Caco-2 (cell line): ENCODE data around the gene CGNL1. TPM values are rescaled to one million over a fixed set of nuclear protein-coding genes. Genes with fewer than 3 reads are reported as not detected.

ENCODE experiments used
- BruUV-seq: library from RNA; stranded (reverse); fragments of 400-500 nt; replicated peaks from 2 replicates; lab custom pipeline; 2021; lab: Mats Ljungman, UMichigan
- CTCF ChIA-PET: fragments of 300-600 bp; sonication (Branson Sonifier 250); formaldehyde crosslinking; loops from one replicate; lab custom pipeline; 2022; ENCODE audit warnings: antibody characterized with exemption; lab: Charles Lee
- POLR2A ChIA-PET: fragments of 300-600 bp; sonication (Branson Sonifier 250); formaldehyde crosslinking; loops from one replicate; lab custom pipeline; 2022; ENCODE audit warnings: antibody characterized with exemption; lab: Charles Lee
- DNase-seq, 2 experiments: peaks; one replicate each; pipeline versions ENCODE4 v3.0.0 to v3.0.0-alpha.2; 2020 to 2022
- H3K27me3 ChIP-seq: replicated peaks from 2 replicates; pipeline ENCODE4 v1.6.0; 2011; ENCODE audit warnings: low read length; ENCODE audit not compliant: control insufficient read depth, insufficient read depth
- H3K36me3 ChIP-seq: 2 replicates; pipeline ENCODE4 v1.5.1; 2011; ENCODE audit warnings: low read length; ENCODE audit not compliant: control insufficient read depth, insufficient read depth
- H3K4me1 ChIP-seq: fragments of 250-450 bp; sonication (Bioruptor Pico); 2 replicates; pipeline ENCODE4 v1.5.1; 2020; ENCODE audit warnings: mild to moderate bottlenecking
- H3K4me3 ChIP-seq: 2 replicates; pipeline ENCODE4 v1.5.1; 2011; ENCODE audit warnings: low read depth, mild to moderate bottlenecking, control low read depth, low read length
- H3K9me3 ChIP-seq: fragments of 250-450 bp; sonication (Bioruptor Pico); 2 replicates; pipeline ENCODE4 v1.5.1; 2020; ENCODE audit warnings: mild to moderate bottlenecking, moderate library complexity
- H3K27ac Mint-ChIP-seq: one replicate; pipeline ENCODE4 v1.8.0; 2022; ENCODE audit warnings: mixed read lengths; ENCODE audit not compliant: unreplicated experiment
- H3K27me3 Mint-ChIP-seq: one replicate; pipeline ENCODE4 v1.8.0; 2022; ENCODE audit warnings: mixed read lengths; ENCODE audit not compliant: insufficient read depth, unreplicated experiment
- H3K36me3 Mint-ChIP-seq: one replicate; pipeline ENCODE4 v1.8.0; 2022; ENCODE audit warnings: mild to moderate bottlenecking, mixed read lengths; ENCODE audit not compliant: insufficient read depth, unreplicated experiment
- H3K4me1 Mint-ChIP-seq: one replicate; pipeline ENCODE4 v1.8.0; 2022; ENCODE audit warnings: low read depth, mixed read lengths; ENCODE audit not compliant: unreplicated experiment
- H3K4me3 Mint-ChIP-seq: one replicate; pipeline ENCODE4 v1.8.0; 2022; ENCODE audit warnings: mild to moderate bottlenecking, moderate library complexity, mixed read lengths; ENCODE audit not compliant: unreplicated experiment
- H3K9me3 Mint-ChIP-seq: one replicate; pipeline ENCODE4 v1.8.0; 2022; ENCODE audit warnings: mixed read lengths; ENCODE audit not compliant: unreplicated experiment
- intact Hi-C: fragments of 100-400 bp; cut with micrococcal nuclease; formaldehyde crosslinking; loops from one replicate; pipeline ENCODE4 v1.10.0; 2022; ENCODE audit not compliant: unreplicated experiment
- total RNA-seq: library from RNA; stranded (reverse); gene quantifications from 2 replicates; pipeline ENCODE4 v1.2.3, GENCODE V29; 2022
- TF ChIP-seq, protein P1 (sequence below), 2 experiments: fragments of 200-600 bp in 1 of 2; IDR thresholded peaks; 1 replicate in 1 of 2; 2 replicates in 1 of 2; pipeline versions ENCODE4 v1.5.1 to v1.8.0; 2011 to 2022; ENCODE audit warnings: antibody characterized with exemption in 1 of 2, control low read depth in 1 of 2, inconsistent platforms in 1 of 2, low read depth in 1 of 2, low read length in 1 of 2, mild to moderate bottlenecking in 1 of 2, moderate library complexity in 1 of 2; ENCODE audit not compliant: insufficient read depth in 1 of 2, severe bottlenecking in 1 of 2, unreplicated experiment in 1 of 2

CGNL1 gene
- total RNA-seq, 1 experiment from 2014 or later, result 8.3 TPM

DNA sequence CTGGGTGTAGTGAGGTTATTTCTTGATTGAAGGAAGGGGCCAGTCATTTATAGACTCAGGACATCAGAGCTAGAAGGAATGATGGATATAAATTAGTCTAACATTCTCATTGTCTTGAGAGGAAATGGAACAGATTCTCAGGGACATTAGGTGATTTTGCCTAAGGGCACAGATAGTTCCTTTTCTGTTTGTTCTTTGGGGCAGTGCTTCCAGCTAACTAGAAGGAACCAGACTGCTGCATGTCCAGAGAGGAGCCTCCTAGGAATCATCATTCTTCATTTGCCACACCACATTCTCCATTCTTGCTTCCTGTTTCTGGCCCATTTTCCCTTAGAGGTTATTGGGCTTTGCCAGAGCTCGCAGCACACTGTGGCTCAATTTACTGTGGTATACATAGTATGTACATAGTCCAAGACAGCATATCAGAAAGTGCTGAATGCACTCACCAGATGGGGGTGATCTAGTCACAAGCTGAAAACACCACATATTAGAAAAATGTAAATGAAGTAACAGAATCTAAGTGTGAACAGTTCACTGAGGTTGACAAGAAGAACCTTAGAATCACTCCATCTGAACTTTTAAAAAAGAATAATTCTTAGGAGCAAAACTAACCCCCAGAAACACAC lies 152.7 kb downstream of the CGNL1 start:
- intact Hi-C loops, result loop anchor here (5.0 to 10.0 kb wide), 2 partner anchors 52 to 374 kb away; no protein-coding TSS in a partner anchor
- no peak overlapping the region for H3K4me3 Mint-ChIP-seq
- no peaks in the 10 kb centered on the region for H3K36me3 Mint-ChIP-seq

DNA sequence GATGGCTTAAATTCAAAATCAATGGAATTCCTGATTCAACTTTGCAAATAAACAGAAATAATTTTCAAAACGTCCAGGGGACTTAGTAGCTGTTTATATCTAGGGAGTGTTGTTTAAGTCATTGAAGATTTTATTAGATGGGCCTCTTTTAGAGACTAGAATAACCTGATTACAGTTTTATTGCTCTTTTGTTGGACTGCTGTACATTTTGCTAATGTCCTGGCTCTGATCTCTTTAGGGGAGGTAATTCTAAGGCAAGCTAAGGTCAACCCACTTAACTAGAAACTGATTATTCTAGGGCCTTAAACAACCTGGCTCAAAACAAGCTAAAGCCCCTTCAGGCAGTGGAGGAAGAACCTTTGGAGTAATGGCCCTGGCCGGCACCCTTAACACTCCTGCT lies 153.4 kb downstream of the CGNL1 start:
- ChIA-PET CTCF (interaction anchor here (0.7 to 4.8 kb wide), 6 partner anchors 12 to 189 kb away, joined by 3 to 148 read pairs (median 4); no protein-coding TSS in a partner anchor), POLR2A (no interaction called here)
- no peaks in the 10 kb centered on the region for H3K36me3 ChIP-seq
- no peaks in the 10 kb centered on the region for H3K27me3 Mint-ChIP-seq
- TF ChIP-seq, protein P1, sequence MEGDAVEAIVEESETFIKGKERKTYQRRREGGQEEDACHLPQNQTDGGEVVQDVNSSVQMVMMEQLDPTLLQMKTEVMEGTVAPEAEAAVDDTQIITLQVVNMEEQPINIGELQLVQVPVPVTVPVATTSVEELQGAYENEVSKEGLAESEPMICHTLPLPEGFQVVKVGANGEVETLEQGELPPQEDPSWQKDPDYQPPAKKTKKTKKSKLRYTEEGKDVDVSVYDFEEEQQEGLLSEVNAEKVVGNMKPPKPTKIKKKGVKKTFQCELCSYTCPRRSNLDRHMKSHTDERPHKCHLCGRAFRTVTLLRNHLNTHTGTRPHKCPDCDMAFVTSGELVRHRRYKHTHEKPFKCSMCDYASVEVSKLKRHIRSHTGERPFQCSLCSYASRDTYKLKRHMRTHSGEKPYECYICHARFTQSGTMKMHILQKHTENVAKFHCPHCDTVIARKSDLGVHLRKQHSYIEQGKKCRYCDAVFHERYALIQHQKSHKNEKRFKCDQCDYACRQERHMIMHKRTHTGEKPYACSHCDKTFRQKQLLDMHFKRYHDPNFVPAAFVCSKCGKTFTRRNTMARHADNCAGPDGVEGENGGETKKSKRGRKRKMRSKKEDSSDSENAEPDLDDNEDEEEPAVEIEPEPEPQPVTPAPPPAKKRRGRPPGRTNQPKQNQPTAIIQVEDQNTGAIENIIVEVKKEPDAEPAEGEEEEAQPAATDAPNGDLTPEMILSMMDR (IDR thresholded peaks at IDR 0.05; ENCODE audit: insufficient read depth in 1 of 2, low read depth in 1 of 2, low read length in 1 of 2, severe bottlenecking in 1 of 2, unreplicated experiment in 1 of 2), result no peak
- no peaks in the 10 kb centered on the region for H3K9me3 Mint-ChIP-seq
- no peak overlapping the region for H3K27ac Mint-ChIP-seq
- H3K27me3 ChIP-seq, result no peaks in the 10 kb centered on the region
- H3K4me3 ChIP-seq, result no peak overlapping the region
- BruUV-seq, result no TSS peak
- no peaks in the 10 kb centered on the region for H3K4me1 ChIP-seq
- peaks cover 6% of the 10 kb centered on the region for H3K4me1 Mint-ChIP-seq
- DNase-seq, result no peak
- no peaks in the 10 kb centered on the region for H3K9me3 ChIP-seq
- intact Hi-C loops, result loop anchor here (5.0 to 10.0 kb wide), 2 partner anchors 52 to 375 kb away; no protein-coding TSS in a partner anchor
- no peak overlapping the region for H3K4me3 Mint-ChIP-seq
- no peaks in the 10 kb centered on the region for H3K36me3 Mint-ChIP-seq

More for the DNA sequence above, 152.7 kb downstream of the CGNL1 start:
- no peak overlapping the region for H3K27ac Mint-ChIP-seq
- H3K27me3 ChIP-seq, result no peaks in the 10 kb centered on the region
- ChIA-PET POLR2A (no interaction called here), CTCF (interaction anchor here (0.6 to 4.8 kb wide), 6 partner anchors 13 to 188 kb away, joined by 3 to 148 read pairs (median 20); partner anchors contain the start of gene CGNL1)
- H3K36me3 ChIP-seq, result no peaks in the 10 kb centered on the region
- peaks cover 6% of the 10 kb centered on the region for H3K4me1 Mint-ChIP-seq
- no peaks in the 10 kb centered on the region for H3K9me3 ChIP-seq
- H3K4me1 ChIP-seq, result no peaks in the 10 kb centered on the region
- TF ChIP-seq, protein P1 (IDR thresholded peaks at IDR 0.05; ENCODE audit: insufficient read depth in 1 of 2, low read depth in 1 of 2, low read length in 1 of 2, severe bottlenecking in 1 of 2, unreplicated experiment in 1 of 2), result no peak
- H3K9me3 Mint-ChIP-seq, result no peaks in the 10 kb centered on the region
- no TSS peak for BruUV-seq
- H3K27me3 Mint-ChIP-seq, result no peaks in the 10 kb centered on the region
- no peak for DNase-seq
- H3K4me3 ChIP-seq, result no peak overlapping the region

DNA sequence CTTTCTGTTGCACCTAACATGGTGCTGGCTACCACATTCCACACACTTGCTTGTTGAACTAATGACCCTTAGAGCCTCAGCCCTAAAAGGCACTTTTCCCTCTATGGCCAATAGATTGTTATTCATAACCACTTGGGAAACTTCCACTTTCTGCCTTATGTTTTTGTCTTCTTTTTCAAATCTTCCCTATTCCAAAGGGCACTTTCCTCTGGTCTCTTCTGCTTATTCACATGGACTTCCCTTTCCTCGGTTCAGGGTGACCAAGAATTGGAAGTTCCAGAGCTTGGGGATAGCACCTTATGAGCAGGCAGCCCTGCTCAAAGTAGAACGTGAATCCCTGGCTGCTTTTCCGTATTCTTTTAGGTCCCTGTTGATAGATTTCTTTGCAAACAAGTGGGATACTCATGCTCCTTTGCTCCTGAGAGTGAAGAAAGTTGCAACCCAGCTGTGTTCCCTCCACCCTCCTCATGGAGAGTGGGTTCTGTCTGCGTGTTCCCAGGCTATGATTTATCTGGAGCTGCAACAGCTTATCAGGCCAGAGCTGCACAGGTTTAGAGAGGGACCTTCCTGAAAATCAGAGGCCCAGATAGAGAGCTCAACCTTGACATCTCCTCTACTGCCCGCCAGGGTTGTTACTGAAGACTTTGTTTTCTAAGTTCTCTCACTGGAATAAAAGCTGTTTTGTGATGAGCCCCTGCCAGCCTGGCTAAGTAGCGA lies 156.6 kb downstream of the CGNL1 start:
- H3K9me3 Mint-ChIP-seq, result no peaks in the 10 kb centered on the region
- H3K36me3 Mint-ChIP-seq, result no peaks in the 10 kb centered on the region
- POLR2A ChIA-PET, result interaction anchor here (0.5 kb wide), 1 partner anchor 9 kb away, joined by 3 read pairs; no protein-coding TSS in a partner anchor
- DNase-seq, result no peak
- TF ChIP-seq, protein P1 (IDR thresholded peaks at IDR 0.05; ENCODE audit: insufficient read depth in 1 of 2, low read depth in 1 of 2, low read length in 1 of 2, severe bottlenecking in 1 of 2, unreplicated experiment in 1 of 2), result no peak
- H3K4me1 ChIP-seq, result no peaks in the 10 kb centered on the region
- intact Hi-C loops, result no loop called here
- H3K4me3 ChIP-seq, result no peak overlapping the region
- BruUV-seq, result no TSS peak
- H3K4me1 Mint-ChIP-seq, result peaks cover 6% of the 10 kb centered on the region
- H3K27me3 Mint-ChIP-seq, result no peaks in the 10 kb centered on the region
- H3K9me3 ChIP-seq, result no peaks in the 10 kb centered on the region
- no peaks in the 10 kb centered on the region for H3K27me3 ChIP-seq
- CTCF ChIA-PET, result interaction anchor here (0.8 to 1.2 kb wide), 2 partner anchors 9 to 193 kb away, joined by 3 to 5 read pairs; no protein-coding TSS in a partner anchor
- H3K4me3 Mint-ChIP-seq, result no peak overlapping the region
- H3K27ac Mint-ChIP-seq, result no peak overlapping the region
- no peaks in the 10 kb centered on the region for H3K36me3 ChIP-seq
